ENCODE data around the gene ZSCAN10.
"Not testable (repeated sequence)": the region's sequence is repeated elsewhere in the genome, so short reads cannot be mapped to it uniquely, and the experiment has no call there.

ZSCAN10 gene

GRCh38 chr16:3098459-3099394, at the start of gene ZSCAN10:
ZSCAN10 (minus strand) TSS chr16:3099294; CDS start chr16:3092937, 6,357 bp downstream.
- intact Hi-C loops (cut with DNase I), result no loop called here
- DNase-seq, result peak in 1 of 10 donors; percentile 40

GRCh38 chr16:3148256-3149192, 49.4 kb upstream of the ZSCAN10 start:
- DNase-seq, result peak in 2 of 10 donors; percentile 31 to 55
- intact Hi-C loops (cut with DNase I), result no loop called here

GRCh38 chr16:3147757-3148104, 48.6 kb upstream of the ZSCAN10 start:
- intact Hi-C loops (cut with DNase I), result no loop called here
- DNase-seq, result peak in 1 of 10 donors; percentile 64

- DNase-seq, result peak in 2 of 10 donors; percentile 70 to 77
Measured at GRCh38 chr16:3147046-3147756, 48.1 kb upstream of the ZSCAN10 start.

GRCh38 chr16:3145660-3146059, 46.6 kb upstream of the ZSCAN10 start:
- intact Hi-C loops (cut with DNase I), result no loop called here
- peak in 2 of 10 donors; percentile 64 to 66 for DNase-seq

More at GRCh38 chr16:3147046-3147756, 48.1 kb upstream of the ZSCAN10 start:
- intact Hi-C loops (cut with DNase I), result no loop called here

GRCh38 chr16:3145151-3145550, 46.1 kb upstream of the ZSCAN10 start:
- DNase-seq, result peak in 2 of 10 donors; percentile 51 to 62
- intact Hi-C loops (cut with DNase I), result no loop called here

GRCh38 chr16:3144321-3144983, 45.4 kb upstream of the ZSCAN10 start:
- peak in 2 of 10 donors; percentile 49 to 67 for DNase-seq
- intact Hi-C loops (cut with DNase I), result no loop called here

GRCh38 chr16:3143598-3144320, 44.7 kb upstream of the ZSCAN10 start:
- DNase-seq, result peak in 3 of 10 donors; percentile 8 to 74 (median 65)
- intact Hi-C loops (cut with DNase I), result no loop called here

GRCh38 chr16:3143189-3143588, 44.1 kb upstream of the ZSCAN10 start:
- DNase-seq, result peak in 2 of 10 donors; percentile 49 to 71
- intact Hi-C loops (cut with DNase I), result no loop called here

- intact Hi-C loops (cut with DNase I), result no loop called here
- DNase-seq, result peak in 2 of 10 donors; percentile 55 to 75
Measured at GRCh38 chr16:3142770-3143169, 43.7 kb upstream of the ZSCAN10 start.

GRCh38 chr16:3142327-3142726, 43.2 kb upstream of the ZSCAN10 start:
- peak in 1 of 10 donors; percentile 74 for DNase-seq
- intact Hi-C loops (cut with DNase I), result no loop called here

- intact Hi-C loops (cut with DNase I), result no loop called here
- peak in 3 of 10 donors; percentile 47 to 72 (median 66) for DNase-seq
Measured at GRCh38 chr16:3141781-3142311, 42.8 kb upstream of the ZSCAN10 start.

- intact Hi-C loops (cut with DNase I), result no loop called here
- peak in 3 of 10 donors; percentile 59 to 75 (median 74) for DNase-seq
Measured at GRCh38 chr16:3140603-3141427, 41.7 kb upstream of the ZSCAN10 start.

GRCh38 chr16:3139561-3139960, 40.5 kb upstream of the ZSCAN10 start:
- intact Hi-C loops (cut with DNase I), result not testable (repeated sequence)
- peak in 3 of 10 donors; percentile 8 to 35 (median 9) for DNase-seq

GRCh38 chr16:3138823-3139426, 39.8 kb upstream of the ZSCAN10 start:
- peak in 3 of 10 donors; percentile 27 to 75 (median 32) for DNase-seq

GRCh38 chr16:3138342-3138741, 39.2 kb upstream of the ZSCAN10 start:
- peak in 3 of 10 donors; percentile 59 to 63 (median 61) for DNase-seq
- intact Hi-C loops (cut with DNase I), result no loop called here

More at GRCh38 chr16:3138823-3139426, 39.8 kb upstream of the ZSCAN10 start:
- intact Hi-C loops (cut with DNase I), result no loop called here

GRCh38 chr16:3137267-3137666, 38.2 kb upstream of the ZSCAN10 start:
- intact Hi-C loops (cut with DNase I), result no loop called here
- peak in 3 of 10 donors; percentile 22 to 77 (median 72) for DNase-seq

All from posterior cingulate gyrus (tissue), 11 donors.